Psoas muscle (tissue), 8 donors: ENCODE results near the gene RCC2. TPM values are rescaled to one million over a fixed set of nuclear protein-coding genes. Genes with fewer than 3 reads are reported as not detected.
"Not testable (repeated sequence)": the region's sequence is repeated elsewhere in the genome, so short reads cannot be mapped to it uniquely, and the experiment has no call there.

Source experiments
- ATAC-seq, 4 donors: fragments of 200-7000 bp; cut with Tn5 transposase; one replicate each; pipeline ENCODE4 v1.9.1; 2020; ENCODE audit warnings: moderate library complexity in 3 of 4, mild to moderate bottlenecking in 2 of 4
- DNase-seq, 2 donors: peaks; one replicate each; pipeline ENCODE4 v3.0.0-alpha.2; 2020
- H3K27ac ChIP-seq: fragments of 200-600 bp; one replicate; pipeline ENCODE4 v1.8.0; 2022
- H3K27me3 ChIP-seq, 3 donors: fragments of 200-600 bp in 1 of 3; one replicate each; pipeline versions ENCODE4 v1.6.1 to v1.8.0; 2013 to 2022; ENCODE audit warnings: low read length in 2 of 3, mild to moderate bottlenecking in 2 of 3, moderate library complexity in 1 of 3; ENCODE audit not compliant: insufficient read depth in 3 of 3
- H3K36me3 ChIP-seq, 2 donors: fragments of 200-600 bp in 1 of 2; one replicate each; pipeline versions ENCODE4 v1.6.1 to v1.8.0; 2013 to 2022; ENCODE audit warnings: low read depth in 1 of 2, mild to moderate bottlenecking in 1 of 2, moderate library complexity in 1 of 2; ENCODE audit not compliant: insufficient read depth in 1 of 2
- H3K4me1 ChIP-seq: fragments of 200-600 bp; one replicate; pipeline ENCODE4 v1.8.0; 2022
- H3K4me3 ChIP-seq: fragments of 200-600 bp; one replicate; pipeline ENCODE4 v1.8.0; 2022; ENCODE audit warnings: mild to moderate bottlenecking
- H3K9me3 ChIP-seq: fragments of 200-600 bp; one replicate; pipeline ENCODE4 v1.8.0; 2022
- CTCF ChIP-seq: fragments of 200-600 bp; IDR thresholded peaks from one replicate; pipeline ENCODE4 v1.8.0; 2022; ENCODE audit warnings: antibody characterized with exemption
- WGBS, 3 donors: extraction: QIAGEN DNeasy Blood & Tissue Kit; methylation state at CpG; one replicate each; pipeline versions ENCODE4 v1.1.6 to v1.1.7; 2013; 5-methylcytosine and 5-hydroxymethylcytosine counted together
- intact Hi-C, 2 donors: fragments of 100-400 bp; cut with DNase I; formaldehyde crosslinking; loops; one replicate each; pipeline versions ENCODE4 v1.11.0 to v1.14.2; 2022
- long read RNA-seq, 2 donors: library from polyadenylated mRNA; unstranded; transcript quantifications; one replicate each; pipeline ENCODE4 v2.0.0, GENCODE V29; 2021
- polyA plus RNA-seq, 3 donors: library from polyadenylated mRNA; stranded (reverse); fragments of 200-250 nt; gene quantifications; one replicate each; pipeline ENCODE4 v1.2.3, GENCODE V29; 2013
- total RNA-seq, 4 donors: library from RNA; stranded (reverse); fragmentation: NEBNext Ultra II Directional in 2 of 4; extraction: Animal tissue kit (Norgen Biotek cat#: 25700) in 2 of 4; gene quantifications; one replicate each; pipeline versions ENCODE4 v1.2.1 to v1.2.4, GENCODE V29; 2021 to 2023
- donor health status: healthy with polysubstance abuse.
- donor health status: DM: no; HTN: no; CAD: no; lungs with moderate emphysema.
- donor health status: Bipolar disorder and iron deficiency.
- donor health status: healthy.
- donor health status: DM: yes; HTN: yes; CAD: no.
- donor health status: DM: no; HTN: no; CAD: no.
- donor health status: DM: no; HTN: no; CAD: no.
- donor health status: DM: yes; HTN: yes; CAD: no.

Gene RCC2
- total RNA-seq: 10 to 100 TPM in 3 of 4 donors, 1 to 10 TPM in 1; 9.4 to 18.7 (median 12.1) TPM
- 10 to 100 TPM in 1 of 3 donors, 1 to 10 TPM in 2; 6.8 to 12.3 (median 8.3) TPM for polyA plus RNA-seq
- long read RNA-seq, donor 1, partial matches to known transcripts: 0 of 3 reads
- long read RNA-seq, donor 1, other reads (novel, unspliced or antisense): 3 of 3 reads
- long read RNA-seq, donor 2, partial matches to known transcripts: 2 of 4 reads
- long read RNA-seq, donor 2, other reads (novel, unspliced or antisense): 2 of 4 reads

GRCh38 chr1:17439250-17440073 lies at the start of gene RCC2:
Gene RCC2, minus strand, starts transcription at chr1:17439677. Its CDS starts 1,163 bp downstream, at chr1:17438514.
- peaks cover 23% of the 10 kb centered on the region for H3K4me1 ChIP-seq
- ATAC-seq: peak; percentile 69 to 80 (median 76)
- DNase-seq: peak; percentile 75 to 82
- peaks cover 0 to 10% of the 10 kb centered on the region in 2 donors for H3K36me3 ChIP-seq
- peak within 1 kb of the TSS; percentile 93 for H3K4me3 ChIP-seq
- WGBS, 3 donors: 0 to 1% (median 0%) methylated on average over 71 to 75 of the region's 75 CpGs
- no peaks in the 10 kb centered on the region for H3K27me3 ChIP-seq
- H3K9me3 ChIP-seq: no peaks in the 10 kb centered on the region
- intact Hi-C loops: loop anchor here (1.0 to 10.0 kb wide), 2 partner anchors 20 to 175 kb away; no protein-coding TSS in a partner anchor
- peak; percentile 36 for TF ChIP-seq CTCF
- peak within 1 kb of the TSS; percentile 84 for H3K27ac ChIP-seq

GRCh38 chr1:17486242-17486641 lies 46.8 kb upstream of the RCC2 start:
- Histone ChIP-seq H3K27ac (no peak overlapping the region), H3K27me3 (no peaks in the 10 kb centered on the region), H3K4me3 (no peak overlapping the region), H3K4me1 (no peaks in the 10 kb centered on the region), H3K9me3 (no peaks in the 10 kb centered on the region), H3K36me3 (no peaks in the 10 kb centered on the region)
- TF ChIP-seq CTCF: no peak
- intact Hi-C loops: no loop called here
- whole genome bisulfite sequencing, 3 donors: 73 to 83% (median 81%) methylated on average over 9 of the region's 9 CpGs
- no peak for DNase-seq
- no peak for ATAC-seq

- Histone ChIP-seq H3K27ac (no peak overlapping the region), H3K36me3 (no peaks in the 10 kb centered on the region), H3K9me3 (no peaks in the 10 kb centered on the region), H3K4me3 (no peak overlapping the region), H3K27me3 (no peaks in the 10 kb centered on the region), H3K4me1 (no peaks in the 10 kb centered on the region)
- intact Hi-C loops: no loop called here
- TF ChIP-seq CTCF: peak; percentile 11
- ATAC-seq (no peak), DNase-seq (no peak)
- 66 to 73% (median 67%) methylated on average over 10 of the region's 10 CpGs for WGBS, 3 donors
These were observed 45.8 kb upstream of the RCC2 start for GRCh38 chr1:17485281-17485680.

GRCh38 chr1:17481981-17482380 lies 42.5 kb upstream of the RCC2 start:
- H3K36me3 ChIP-seq, H3K4me3 ChIP-seq, DNase-seq, ATAC-seq, H3K27me3 ChIP-seq, H3K9me3 ChIP-seq, H3K4me1 ChIP-seq, H3K27ac ChIP-seq, intact Hi-C loops: not testable (repeated sequence)
- 79 to 83% (median 80%) methylated on average over 10 of the region's 10 CpGs for WGBS, 3 donors

GRCh38 chr1:17480846-17481245 lies 41.4 kb upstream of the RCC2 start:
- intact Hi-C loops: no loop called here
- no peak for ATAC-seq

More at GRCh38 chr1:17480846-17481245, 41.4 kb upstream of the RCC2 start:
- DNase-seq: no peak
- no peaks in the 10 kb centered on the region for H3K36me3 ChIP-seq
- no peak for TF ChIP-seq CTCF
- H3K27me3 ChIP-seq: no peaks in the 10 kb centered on the region
- no peak overlapping the region for H3K4me3 ChIP-seq
- no peaks in the 10 kb centered on the region for H3K9me3 ChIP-seq
- 79 to 82% (median 79%) methylated on average over 7 of the region's 7 CpGs for WGBS, 3 donors
- no peak overlapping the region for H3K27ac ChIP-seq
- H3K4me1 ChIP-seq: no peaks in the 10 kb centered on the region
